PC-9 (cell line): ENCODE results near the gene GPC5. TPM values are rescaled to one million over a fixed set of nuclear protein-coding genes. Genes with fewer than 3 reads are reported as not detected.

Source experiments
- BruUV-seq: library from RNA; stranded (reverse); fragments of 400-500 nt; replicated peaks from 2 replicates; lab custom pipeline; 2021; lab: Mats Ljungman, UMichigan
- CTCF ChIA-PET: fragments of 300-600 bp; sonication (Branson Sonifier 250); formaldehyde crosslinking; loops from one replicate; lab custom pipeline; 2022; ENCODE audit warnings: antibody characterized with exemption; lab: Charles Lee
- POLR2A ChIA-PET: fragments of 300-600 bp; sonication (Branson Sonifier 250); formaldehyde crosslinking; loops from one replicate; lab custom pipeline; 2022; ENCODE audit warnings: antibody characterized with exemption; ENCODE audit not compliant: unreplicated experiment; lab: Charles Lee
- DNase-seq, 2 experiments: peaks; one replicate each; pipeline versions ENCODE4 v3.0.0 to v3.0.0-alpha.2; 2015 to 2022; ENCODE audit warnings: mixed read lengths in 1 of 2
- H2AFZ ChIP-seq: fragments of 200-600 bp; sonication (generic); 2 replicates; pipeline ENCODE4 v1.8.1; 2017; ENCODE audit warnings: antibody characterized with exemption
- H3F3A ChIP-seq: fragments of 200-600 bp; sonication (generic); 2 replicates; pipeline ENCODE4 v1.8.1; 2017; ENCODE audit warnings: antibody characterized with exemption, mild to moderate bottlenecking, low read depth; ENCODE audit not compliant: insufficient read depth
- H3K27ac ChIP-seq: fragments of 200-600 bp; sonication (generic); 2 replicates; pipeline ENCODE4 v1.6.1; 2016; ENCODE audit warnings: mixed run types
- H3K27me3 ChIP-seq: fragments of 200-600 bp; sonication (generic); 2 replicates; pipeline ENCODE4 v1.6.1; 2016; ENCODE audit warnings: low read depth, mixed run types; ENCODE audit not compliant: insufficient read depth
- H3K36me3 ChIP-seq: fragments of 200-600 bp; sonication (generic); 2 replicates; pipeline ENCODE4 v1.6.1; 2016; ENCODE audit warnings: low read depth, mixed run types
- H3K4me1 ChIP-seq: fragments of 200-600 bp; sonication (generic); replicated peaks from 2 replicates; pipeline ENCODE4 v1.6.1; 2016; ENCODE audit warnings: mixed run types; ENCODE audit not compliant: insufficient read depth
- H3K4me2 ChIP-seq: fragments of 200-600 bp; sonication (generic); 2 replicates; pipeline ENCODE4 v1.6.1; 2017; ENCODE audit warnings: mixed run types
- H3K4me3 ChIP-seq: fragments of 200-600 bp; sonication (generic); 2 replicates; pipeline ENCODE4 v1.6.1; 2016; ENCODE audit warnings: mixed run types
- H3K79me2 ChIP-seq: fragments of 200-600 bp; sonication (generic); 2 replicates; pipeline ENCODE4 v1.6.1; 2017; ENCODE audit warnings: low read depth, mixed run types
- H3K9me2 ChIP-seq: fragments of 200-600 bp; sonication (generic); 2 replicates; pipeline ENCODE4 v1.8.1; 2017; ENCODE audit warnings: mild to moderate bottlenecking; ENCODE audit not compliant: insufficient read depth
- H3K9me3 ChIP-seq: fragments of 200-600 bp; sonication (generic); 2 replicates; pipeline ENCODE4 v1.8.1; 2016; ENCODE audit warnings: low read depth; ENCODE audit not compliant: insufficient read depth
- H4K20me1 ChIP-seq: fragments of 200-600 bp; sonication (generic); 2 replicates; pipeline ENCODE4 v1.8.1; 2017; ENCODE audit not compliant: insufficient read depth
- CTCF ChIP-seq: fragments of 200-600 bp; sonication (generic); conservative IDR thresholded peaks from 2 replicates; pipeline ENCODE4 v1.6.1; 2017; ENCODE audit warnings: mixed run types, antibody characterized with exemption, mild to moderate bottlenecking, moderate library complexity
- EZH2 ChIP-seq: fragments of 200-600 bp; sonication (generic); IDR thresholded peaks from 2 replicates; pipeline ENCODE4 v1.8.0; 2017; ENCODE audit warnings: antibody characterized with exemption, low read depth
- intact Hi-C: fragments of 100-400 bp; cut with micrococcal nuclease; formaldehyde crosslinking; loops from one replicate; pipeline ENCODE4 v1.10.0; 2022; ENCODE audit not compliant: unreplicated experiment
- total RNA-seq: library from RNA; stranded (reverse); gene quantifications from 2 replicates; pipeline ENCODE4 v1.2.3, GENCODE V29; 2021

The GPC5 gene
- total RNA-seq, 1 experiment from 2014 or later: not detected

DNA sequence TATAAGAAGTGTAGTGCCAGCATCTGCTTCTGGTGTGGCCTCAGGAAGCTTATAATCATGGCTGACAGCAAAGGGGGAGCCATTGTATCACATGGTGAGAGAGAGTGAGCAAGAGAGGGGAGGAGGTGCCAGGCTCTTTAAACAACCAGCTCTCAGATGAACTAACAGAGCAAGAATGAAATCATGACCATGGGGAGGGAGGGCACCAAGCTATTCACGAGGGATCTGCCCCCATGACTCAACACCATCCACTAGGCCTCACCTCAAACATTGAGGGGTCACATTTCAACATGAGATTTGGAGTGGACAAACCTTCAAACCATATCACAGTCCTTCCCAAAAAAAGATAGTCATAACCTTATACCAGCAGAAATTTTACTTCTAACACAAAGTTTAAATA is 174.0 kb downstream of the GPC5 start:
- intact Hi-C loops: no loop called here
- Histone ChIP-seq H3K4me1 (no peaks in the 10 kb centered on the region), H3K9me3 (no peaks in the 10 kb centered on the region), H4K20me1 (no peaks in the 10 kb centered on the region), H3K4me3 (no peak overlapping the region), H3K9me2 (no peaks in the 10 kb centered on the region; the same call in 1 of the 2 replicates), H2AFZ (no peak overlapping the region), H3K4me2 (no peak overlapping the region), H3K27ac (no peak overlapping the region), H3F3A (no peaks in the 10 kb centered on the region), H3K79me2 (no peaks in the 10 kb centered on the region), H3K36me3 (no peaks in the 10 kb centered on the region), H3K27me3 (no peaks in the 10 kb centered on the region)
- no TSS peak for BruUV-seq
- no peak for TF ChIP-seq EZH2
- no peak for TF ChIP-seq CTCF
- CTCF ChIA-PET: no interaction called here
- no peak for DNase-seq
- POLR2A ChIA-PET: no interaction called here

DNA sequence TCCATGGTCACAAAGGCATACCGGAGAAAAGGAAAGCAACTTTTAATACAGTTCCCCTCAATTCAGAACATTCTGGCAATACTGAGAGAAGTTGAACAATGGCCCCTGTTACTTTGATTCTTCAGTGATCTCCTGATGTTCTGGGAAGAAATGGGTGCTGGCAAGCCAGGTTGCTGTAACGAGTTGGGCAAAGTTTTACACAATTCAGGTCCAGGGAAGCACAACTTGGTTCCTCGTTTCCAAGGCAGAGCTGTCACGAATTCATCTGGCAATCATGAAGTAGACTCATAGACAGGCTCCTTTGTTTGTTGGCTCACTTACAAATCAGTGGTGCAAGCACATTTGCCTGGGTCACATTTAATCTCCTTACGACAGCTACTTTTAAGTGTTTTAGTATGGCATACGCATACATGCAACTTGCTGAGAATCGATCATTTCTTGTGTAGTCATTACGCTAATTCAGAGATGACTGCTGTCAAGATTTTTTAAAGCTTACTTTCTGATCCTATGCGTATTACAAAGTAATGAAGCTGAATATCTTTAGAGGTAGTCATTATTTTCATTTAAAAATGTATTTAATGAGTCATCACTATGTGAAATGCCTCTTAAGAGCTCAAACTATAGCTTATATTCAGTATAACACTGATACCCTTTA is 174.7 kb downstream of the GPC5 start:
- Histone ChIP-seq H3K27ac (no peak overlapping the region), H2AFZ (no peak overlapping the region), H3F3A (no peaks in the 10 kb centered on the region), H3K4me2 (no peak overlapping the region), H3K79me2 (no peaks in the 10 kb centered on the region), H3K36me3 (no peaks in the 10 kb centered on the region), H4K20me1 (no peaks in the 10 kb centered on the region), H3K9me3 (no peaks in the 10 kb centered on the region), H3K4me1 (no peaks in the 10 kb centered on the region), H3K27me3 (no peaks in the 10 kb centered on the region), H3K9me2 (no peaks in the 10 kb centered on the region), H3K4me3 (no peak overlapping the region)
- BruUV-seq: no TSS peak
- POLR2A ChIA-PET: no interaction called here
- intact Hi-C loops: no loop called here
- CTCF ChIA-PET: no interaction called here
- DNase-seq: no peak
- TF ChIP-seq EZH2 (no peak), CTCF (no peak)

DNA sequence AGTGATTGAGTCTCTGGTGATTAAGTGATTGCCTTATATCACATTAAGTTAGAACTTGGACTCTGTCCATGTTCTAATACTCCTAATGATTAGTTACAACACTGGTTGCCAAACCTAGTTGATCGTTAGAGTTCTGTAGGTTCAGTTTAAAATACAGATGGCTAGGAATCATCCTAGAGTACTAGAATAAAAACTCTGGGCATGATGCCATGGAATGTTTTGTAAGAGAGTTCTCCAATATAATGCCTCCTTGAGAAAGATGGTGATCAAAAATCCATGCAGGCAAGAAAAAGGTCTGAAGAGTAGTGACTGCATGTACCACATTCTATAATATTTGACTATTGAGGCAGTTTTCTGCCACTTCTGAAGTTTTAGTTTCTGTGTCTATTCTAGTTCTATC is 176.3 kb downstream of the GPC5 start:
- intact Hi-C loops: no loop called here
- Histone ChIP-seq H3F3A (no peaks in the 10 kb centered on the region), H3K4me3 (no peak overlapping the region), H3K27me3 (no peaks in the 10 kb centered on the region), H3K79me2 (no peaks in the 10 kb centered on the region), H3K4me2 (no peak overlapping the region), H3K9me3 (no peaks in the 10 kb centered on the region), H4K20me1 (no peaks in the 10 kb centered on the region), H3K4me1 (no peaks in the 10 kb centered on the region), H3K27ac (no peak overlapping the region), H3K36me3 (no peaks in the 10 kb centered on the region), H3K9me2 (no peaks in the 10 kb centered on the region), H2AFZ (no peak overlapping the region)
- BruUV-seq: no TSS peak
- TF ChIP-seq CTCF (no peak), EZH2 (no peak)
- CTCF ChIA-PET: no interaction called here
- POLR2A ChIA-PET: no interaction called here
- no peak for DNase-seq
